ENCODE measurements around the gene PRIM2.

GRCh38 chr6:57327311-57327710, 9.9 kb downstream of the PRIM2 start:
- no peak for TF ChIP-seq CTCF (IDR thresholded peaks at IDR 0.05)
- TF ChIP-seq POLR2A (IDR thresholded peaks at IDR 0.05): no peak

Data from Peyer's patch (tissue), 4 donors.